DND-41 (cell line): ENCODE measurements around the gene ZG16B.

Experiments
- ATAC-seq: fragments of 200-7000 bp; cut with Tn5 transposase; 3 replicates; pipeline ENCODE4 v1.9.1; 2021; ENCODE audit warnings: low read depth; ENCODE audit not compliant: insufficient read depth
- DNase-seq: peaks from one replicate; pipeline ENCODE4 v3.0.0-alpha.2; 2020
- H2AFZ ChIP-seq: 2 replicates; pipeline ENCODE4 v1.6.0; 2012; ENCODE audit warnings: low read depth, low read length
- H3K27ac ChIP-seq: 2 replicates; pipeline ENCODE4 v1.5.1; 2012; ENCODE audit warnings: low read length, inconsistent platforms
- H3K27me3 ChIP-seq: fragments of 200-600 bp; sonication (generic); 2 replicates; pipeline ENCODE4 v1.6.0; 2012; ENCODE audit warnings: low read length, mild to moderate bottlenecking, inconsistent platforms; ENCODE audit not compliant: insufficient read depth, poor library complexity
- H3K36me3 ChIP-seq: 2 replicates; pipeline ENCODE4 v1.5.1; 2012; ENCODE audit warnings: low read length, inconsistent platforms; ENCODE audit not compliant: insufficient read depth
- H3K4me1 ChIP-seq: 2 replicates; pipeline ENCODE4 v1.5.1; 2012; ENCODE audit warnings: mild to moderate bottlenecking, low read length; ENCODE audit not compliant: insufficient read depth
- H3K4me2 ChIP-seq: 2 replicates; pipeline ENCODE4 v1.6.0; 2012; ENCODE audit warnings: mild to moderate bottlenecking, moderate library complexity, low read length, inconsistent platforms; ENCODE audit not compliant: insufficient read depth
- H3K4me3 ChIP-seq, 2 experiments: fragments of 200-600 bp in 1 of 2; shearing (Covaris generic) in 1 of 2; 2 replicates each; pipeline ENCODE4 v1.5.1; 2012 to 2016; ENCODE audit warnings: inconsistent platforms in 2 of 2, low read length in 2 of 2, mild to moderate bottlenecking in 2 of 2, low read depth in 1 of 2, moderate library complexity in 1 of 2
- H3K79me2 ChIP-seq: 2 replicates; pipeline ENCODE4 v1.6.0; 2012; ENCODE audit warnings: low read length, inconsistent platforms; ENCODE audit not compliant: insufficient read depth
- H3K9ac ChIP-seq: 2 replicates; pipeline ENCODE4 v1.6.0; 2012; ENCODE audit warnings: low read depth, mild to moderate bottlenecking, inconsistent platforms, low read length, moderate library complexity
- H3K9me3 ChIP-seq: 2 replicates; pipeline ENCODE4 v1.5.1; 2012; ENCODE audit warnings: low read length, moderate library complexity, mild to moderate bottlenecking, inconsistent platforms; ENCODE audit not compliant: insufficient read depth, severe bottlenecking
- H4K20me1 ChIP-seq: 2 replicates; pipeline ENCODE4 v1.6.0; 2012; ENCODE audit warnings: low read length; ENCODE audit not compliant: insufficient read depth
- EZH2 ChIP-seq: IDR thresholded peaks from 3 replicates; pipeline ENCODE4 v1.6.1; 2012; ENCODE audit warnings: borderline replicate concordance, low read depth, mild to moderate bottlenecking, moderate library complexity, low read length, inconsistent platforms; ENCODE audit not compliant: severe bottlenecking
- TF ChIP-seq, protein P1 (sequence below): IDR thresholded peaks from 2 replicates; pipeline ENCODE4 v1.5.1; 2012; ENCODE audit warnings: borderline replicate concordance, low read length, moderate library complexity, mild to moderate bottlenecking; ENCODE audit not compliant: poor library complexity, severe bottlenecking; ENCODE audit errors: extremely low read depth

Gene ZG16B

DNA sequence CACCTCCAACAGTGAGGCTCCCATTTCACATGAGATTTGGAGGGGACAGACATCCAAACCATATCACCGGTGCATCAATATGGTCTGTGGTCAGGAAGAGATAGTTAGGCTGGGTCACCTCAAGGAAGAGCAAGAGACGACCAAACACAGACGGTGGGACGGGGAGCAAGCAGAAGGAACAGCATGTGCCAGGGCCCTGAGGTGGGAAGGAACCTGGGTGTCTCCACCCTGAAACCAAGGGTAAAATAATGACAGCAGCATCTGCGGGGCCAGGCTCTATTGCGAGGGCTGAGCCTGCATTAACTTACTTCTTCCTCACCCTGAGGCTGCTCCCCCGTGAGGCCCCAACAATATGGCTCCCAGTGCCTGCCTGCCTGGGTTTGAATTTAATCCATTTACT lies 21.9 kb upstream of the ZG16B start:
- H3K4me3 ChIP-seq, result no peak overlapping the region
- no peak overlapping the region for H3K9ac ChIP-seq
- ATAC-seq, result no peak
- H3K4me2 ChIP-seq, result no peak overlapping the region
- H3K4me1 ChIP-seq, result no peaks in the 10 kb centered on the region
- no peaks in the 10 kb centered on the region for H3K36me3 ChIP-seq
- H2AFZ ChIP-seq, result no peak overlapping the region
- no peak for DNase-seq
- no peak overlapping the region for H3K27ac ChIP-seq
- no peaks in the 10 kb centered on the region for H3K79me2 ChIP-seq
- TF ChIP-seq EZH2, result no peak
- TF ChIP-seq, protein P1, sequence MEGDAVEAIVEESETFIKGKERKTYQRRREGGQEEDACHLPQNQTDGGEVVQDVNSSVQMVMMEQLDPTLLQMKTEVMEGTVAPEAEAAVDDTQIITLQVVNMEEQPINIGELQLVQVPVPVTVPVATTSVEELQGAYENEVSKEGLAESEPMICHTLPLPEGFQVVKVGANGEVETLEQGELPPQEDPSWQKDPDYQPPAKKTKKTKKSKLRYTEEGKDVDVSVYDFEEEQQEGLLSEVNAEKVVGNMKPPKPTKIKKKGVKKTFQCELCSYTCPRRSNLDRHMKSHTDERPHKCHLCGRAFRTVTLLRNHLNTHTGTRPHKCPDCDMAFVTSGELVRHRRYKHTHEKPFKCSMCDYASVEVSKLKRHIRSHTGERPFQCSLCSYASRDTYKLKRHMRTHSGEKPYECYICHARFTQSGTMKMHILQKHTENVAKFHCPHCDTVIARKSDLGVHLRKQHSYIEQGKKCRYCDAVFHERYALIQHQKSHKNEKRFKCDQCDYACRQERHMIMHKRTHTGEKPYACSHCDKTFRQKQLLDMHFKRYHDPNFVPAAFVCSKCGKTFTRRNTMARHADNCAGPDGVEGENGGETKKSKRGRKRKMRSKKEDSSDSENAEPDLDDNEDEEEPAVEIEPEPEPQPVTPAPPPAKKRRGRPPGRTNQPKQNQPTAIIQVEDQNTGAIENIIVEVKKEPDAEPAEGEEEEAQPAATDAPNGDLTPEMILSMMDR, result no peak
- H3K27me3 ChIP-seq, result peaks cover 7% of the 10 kb centered on the region
- H4K20me1 ChIP-seq, result no peaks in the 10 kb centered on the region
- peaks cover 6% of the 10 kb centered on the region for H3K9me3 ChIP-seq

DNA sequence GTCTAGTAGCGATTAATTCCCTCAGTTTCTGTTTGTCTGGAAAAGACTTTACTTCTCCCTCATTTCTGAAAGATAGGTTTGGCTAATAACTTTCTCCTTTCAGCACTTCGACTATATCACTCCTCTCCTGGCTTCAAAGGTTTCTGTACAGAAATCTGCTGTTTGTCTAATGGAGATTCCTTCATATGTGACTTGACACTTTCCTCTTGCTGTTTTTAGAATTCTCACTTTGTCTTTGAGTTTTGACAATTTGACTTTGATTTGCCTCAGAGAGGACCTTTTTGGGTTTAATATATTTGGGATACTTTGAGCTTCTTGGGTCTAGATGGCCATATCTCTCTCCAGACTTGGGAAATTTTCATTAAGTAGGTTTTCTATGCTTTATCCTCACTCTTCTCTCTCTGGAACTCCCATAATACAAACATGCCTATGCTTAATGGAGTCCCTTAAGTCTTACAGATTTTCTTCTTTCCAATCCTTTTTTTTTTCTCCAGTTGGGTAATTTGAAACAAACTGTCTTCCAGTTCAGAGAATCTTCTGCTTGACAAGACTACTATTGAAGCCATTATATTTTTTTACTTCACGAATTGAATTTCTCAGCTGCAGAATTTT lies 20.8 kb upstream of the ZG16B start:
- ATAC-seq (no peak), DNase-seq (no peak)
- TF ChIP-seq EZH2, result no peak
- TF ChIP-seq, protein P1, result no peak

DNA sequence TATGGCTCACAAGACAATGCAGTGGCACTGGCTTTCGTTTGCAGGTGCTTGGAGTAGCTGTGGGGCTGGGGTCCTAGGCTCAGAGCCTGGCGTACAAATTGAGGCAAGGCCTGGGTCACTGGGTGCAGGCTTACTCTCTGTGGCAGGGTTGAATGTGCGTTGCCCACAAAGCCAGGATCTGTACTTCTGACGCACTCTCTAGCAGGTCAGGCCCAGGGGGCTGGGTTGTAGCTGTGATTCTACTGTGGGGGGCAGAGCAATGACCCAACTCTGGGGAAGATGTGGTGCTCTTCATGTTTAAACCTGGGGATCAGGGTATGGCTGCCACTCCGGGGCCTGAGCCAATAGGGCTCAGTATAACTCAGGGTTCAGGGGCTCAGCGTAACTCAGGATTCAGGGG lies 19.5 kb upstream of the ZG16B start:
- DNase-seq, result no peak
- TF ChIP-seq, protein P1, result no peak
- TF ChIP-seq EZH2, result no peak

More for the DNA sequence above, 20.8 kb upstream of the ZG16B start:
- no peaks in the 10 kb centered on the region for H3K4me1 ChIP-seq
- no peaks in the 10 kb centered on the region for H4K20me1 ChIP-seq
- no peak overlapping the region for H3K4me3 ChIP-seq
- no peak overlapping the region for H3K9ac ChIP-seq
- no peaks in the 10 kb centered on the region for H3K36me3 ChIP-seq
- H3K79me2 ChIP-seq, result no peaks in the 10 kb centered on the region
- peaks cover 4% of the 10 kb centered on the region for H3K9me3 ChIP-seq
- H3K27ac ChIP-seq, result no peak overlapping the region
- no peak overlapping the region for H2AFZ ChIP-seq
- H3K27me3 ChIP-seq, result peaks cover 6% of the 10 kb centered on the region
- no peak overlapping the region for H3K4me2 ChIP-seq

More for the DNA sequence above, 19.5 kb upstream of the ZG16B start:
- Histone ChIP-seq H3K4me2 (no peak overlapping the region), H2AFZ (no peak overlapping the region), H3K4me1 (no peaks in the 10 kb centered on the region), H3K4me3 (no peak overlapping the region), H3K9me3 (no peaks in the 10 kb centered on the region), H3K27ac (no peak overlapping the region), H3K27me3 (peaks cover 4% of the 10 kb centered on the region), H3K79me2 (no peaks in the 10 kb centered on the region), H3K36me3 (no peaks in the 10 kb centered on the region), H3K9ac (no peak overlapping the region), H4K20me1 (no peaks in the 10 kb centered on the region)
- ATAC-seq, result no peak
